Measurements from ENCODE around the gene SMIM20.

The SMIM20 gene

GRCh38 chr4:25879091-25879584, 34.9 kb upstream of the SMIM20 start:
- Histone ChIP-seq H2AFZ (ENCODE audit: low read depth, low read length, severe bottlenecking) (no peak overlapping the region), H3K36me3 (ENCODE audit: low read length) (no peaks in the 10 kb centered on the region), H3F3A (ENCODE audit: insufficient read depth) (peaks cover 75% of the 10 kb centered on the region), H3K9me3 (ENCODE audit: insufficient read depth, low read length) (no peaks in the 10 kb centered on the region), H3K9me2 (replicated peaks; ENCODE audit: insufficient read depth, low read length) (no peaks in the 10 kb centered on the region), H3K27ac (ENCODE audit: low read depth, low read length) (peak overlapping the region; percentile 100), H3K79me2 (ENCODE audit: insufficient read depth, low read length) (no peaks in the 10 kb centered on the region), H3K9ac (ENCODE audit: low read length) (peak overlapping the region; percentile 65), H4K20me1 (ENCODE audit: low read depth, low read length) (no peaks in the 10 kb centered on the region), H3K27me3 (ENCODE audit: low read length) (no peaks in the 10 kb centered on the region), H3K4me2 (ENCODE audit: low read depth, low read length, poor library complexity, severe bottlenecking) (peak overlapping the region; percentile 86), H3K4me3 (ENCODE audit: insufficient read depth, low read length, poor library complexity, severe bottlenecking) (peak overlapping the region; percentile 16)
- TF ChIP-seq EZH2phosphoT487 (conservative IDR thresholded peaks at IDR 0.05; ENCODE audit: low read length) (no peak), CTCF (IDR thresholded peaks at IDR 0.05; ENCODE audit: insufficient read depth, low read length, poor library complexity, severe bottlenecking) (no peak)

GRCh38 chr4:25879587-25879986, 34.4 kb upstream of the SMIM20 start:
- TF ChIP-seq CTCF (IDR thresholded peaks at IDR 0.05; ENCODE audit: insufficient read depth, low read length, poor library complexity, severe bottlenecking) (no peak), EZH2phosphoT487 (conservative IDR thresholded peaks at IDR 0.05; ENCODE audit: low read length) (no peak)
- Histone ChIP-seq H3K9me3 (ENCODE audit: insufficient read depth, low read length) (no peaks in the 10 kb centered on the region), H3K4me2 (ENCODE audit: low read depth, low read length, poor library complexity, severe bottlenecking) (peak overlapping the region; percentile 86), H2AFZ (ENCODE audit: low read depth, low read length, severe bottlenecking) (no peak overlapping the region), H3K9ac (ENCODE audit: low read length) (peak overlapping the region; percentile 65), H4K20me1 (ENCODE audit: low read depth, low read length) (no peaks in the 10 kb centered on the region), H3K27me3 (ENCODE audit: low read length) (no peaks in the 10 kb centered on the region), H3K4me3 (ENCODE audit: insufficient read depth, low read length, poor library complexity, severe bottlenecking) (peak overlapping the region; percentile 16), H3K79me2 (ENCODE audit: insufficient read depth, low read length) (no peaks in the 10 kb centered on the region), H3K36me3 (ENCODE audit: low read length) (no peaks in the 10 kb centered on the region), H3K9me2 (replicated peaks; ENCODE audit: insufficient read depth, low read length) (no peaks in the 10 kb centered on the region), H3K27ac (ENCODE audit: low read depth, low read length) (peak overlapping the region; percentile 100), H3F3A (ENCODE audit: insufficient read depth) (peaks cover 70% of the 10 kb centered on the region)

GRCh38 chr4:25879991-25880651, 33.9 kb upstream of the SMIM20 start:
- Histone ChIP-seq H3K4me3 (ENCODE audit: insufficient read depth, low read length, poor library complexity, severe bottlenecking) (no peak overlapping the region), H2AFZ (ENCODE audit: low read depth, low read length, severe bottlenecking) (no peak overlapping the region), H3K9ac (ENCODE audit: low read length) (peak overlapping the region; percentile 65), H3K4me2 (ENCODE audit: low read depth, low read length, poor library complexity, severe bottlenecking) (peak overlapping the region; percentile 86), H3K9me3 (ENCODE audit: insufficient read depth, low read length) (no peaks in the 10 kb centered on the region), H3K27ac (ENCODE audit: low read depth, low read length) (peak overlapping the region; percentile 100), H3K79me2 (ENCODE audit: insufficient read depth, low read length) (no peaks in the 10 kb centered on the region), H3K36me3 (ENCODE audit: low read length) (no peaks in the 10 kb centered on the region), H3K9me2 (replicated peaks; ENCODE audit: insufficient read depth, low read length) (no peaks in the 10 kb centered on the region), H3K27me3 (ENCODE audit: low read length) (no peaks in the 10 kb centered on the region), H4K20me1 (ENCODE audit: low read depth, low read length) (no peaks in the 10 kb centered on the region), H3F3A (ENCODE audit: insufficient read depth) (peaks cover 65% of the 10 kb centered on the region)
- TF ChIP-seq CTCF (IDR thresholded peaks at IDR 0.05; ENCODE audit: insufficient read depth, low read length, poor library complexity, severe bottlenecking) = no peak
- no peak for TF ChIP-seq EZH2phosphoT487 (conservative IDR thresholded peaks at IDR 0.05; ENCODE audit: low read length)

Measured in SU-DHL-6 (cell line).